ENCODE measurements around the gene MYBBP1A.

DNA sequence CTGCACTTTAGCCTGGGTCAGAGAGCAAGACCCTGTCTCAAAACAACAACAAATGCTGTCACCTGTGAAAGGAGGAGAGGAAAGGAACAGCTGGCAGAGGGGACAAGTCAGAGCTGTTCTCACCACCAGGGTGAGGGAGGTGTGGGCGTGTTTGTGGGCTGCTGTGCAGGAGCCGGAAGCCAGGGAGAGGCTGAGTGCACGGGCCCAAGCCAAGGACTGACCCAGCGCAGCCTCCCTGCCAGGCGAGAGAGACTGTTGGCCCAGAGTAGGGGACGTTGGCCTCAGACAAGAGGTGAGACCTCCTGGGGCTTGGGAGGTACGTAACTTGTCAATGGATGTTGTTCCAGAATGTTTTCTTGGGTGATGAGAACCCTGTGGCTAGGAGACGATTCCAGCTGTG lies 45.8 kb downstream of the MYBBP1A start:
- TF ChIP-seq, protein P1, sequence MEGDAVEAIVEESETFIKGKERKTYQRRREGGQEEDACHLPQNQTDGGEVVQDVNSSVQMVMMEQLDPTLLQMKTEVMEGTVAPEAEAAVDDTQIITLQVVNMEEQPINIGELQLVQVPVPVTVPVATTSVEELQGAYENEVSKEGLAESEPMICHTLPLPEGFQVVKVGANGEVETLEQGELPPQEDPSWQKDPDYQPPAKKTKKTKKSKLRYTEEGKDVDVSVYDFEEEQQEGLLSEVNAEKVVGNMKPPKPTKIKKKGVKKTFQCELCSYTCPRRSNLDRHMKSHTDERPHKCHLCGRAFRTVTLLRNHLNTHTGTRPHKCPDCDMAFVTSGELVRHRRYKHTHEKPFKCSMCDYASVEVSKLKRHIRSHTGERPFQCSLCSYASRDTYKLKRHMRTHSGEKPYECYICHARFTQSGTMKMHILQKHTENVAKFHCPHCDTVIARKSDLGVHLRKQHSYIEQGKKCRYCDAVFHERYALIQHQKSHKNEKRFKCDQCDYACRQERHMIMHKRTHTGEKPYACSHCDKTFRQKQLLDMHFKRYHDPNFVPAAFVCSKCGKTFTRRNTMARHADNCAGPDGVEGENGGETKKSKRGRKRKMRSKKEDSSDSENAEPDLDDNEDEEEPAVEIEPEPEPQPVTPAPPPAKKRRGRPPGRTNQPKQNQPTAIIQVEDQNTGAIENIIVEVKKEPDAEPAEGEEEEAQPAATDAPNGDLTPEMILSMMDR (conservative IDR thresholded peaks at IDR 0.05; ENCODE audit: low read depth, low read length) = no peak
- TF ChIP-seq EZH2 (IDR thresholded peaks at IDR 0.05; ENCODE audit: low read length, unreplicated experiment) = no peak
- TF ChIP-seq EZH2phosphoT487 (IDR thresholded peaks at IDR 0.05; ENCODE audit: borderline replicate concordance, low read length) = no peak
